ENCODE measurements around the gene TRDMT1.
"Not testable (repeated sequence)": the region's sequence is repeated elsewhere in the genome, so short reads cannot be mapped to it uniquely, and the experiment has no call there.

The TRDMT1 gene

GRCh38 chr10:17125206-17125893 lies 76.1 kb downstream of the TRDMT1 start:
- no peak for DNase-seq

- no peak for DNase-seq
Measured at GRCh38 chr10:17123961-17124360, 77.5 kb downstream of the TRDMT1 start.

- DNase-seq: no peak
Measured at GRCh38 chr10:17122726-17123661, 78.5 kb downstream of the TRDMT1 start.

- DNase-seq: no peak
Measured at GRCh38 chr10:17122052-17122451, 79.4 kb downstream of the TRDMT1 start.

GRCh38 chr10:17120694-17121093 lies 80.8 kb downstream of the TRDMT1 start:
- DNase-seq: no peak

- no peak for DNase-seq
Measured at GRCh38 chr10:17119845-17120244, 81.6 kb downstream of the TRDMT1 start.

- DNase-seq: no peak
Measured at GRCh38 chr10:17116193-17116592, 85.3 kb downstream of the TRDMT1 start.

- DNase-seq: no peak
Measured at GRCh38 chr10:17115683-17116082, 85.8 kb downstream of the TRDMT1 start.

GRCh38 chr10:17114878-17115444 lies 86.5 kb downstream of the TRDMT1 start:
- not testable (repeated sequence) for DNase-seq

GRCh38 chr10:17113889-17114540 lies 87.5 kb downstream of the TRDMT1 start:
- DNase-seq: no peak

GRCh38 chr10:17113346-17113745 lies 88.1 kb downstream of the TRDMT1 start:
- DNase-seq: no peak

GRCh38 chr10:17112566-17112965 lies 88.9 kb downstream of the TRDMT1 start:
- DNase-seq: no peak

GRCh38 chr10:17109475-17110207 lies 91.8 kb downstream of the TRDMT1 start:
- peak in 1 of 2 donors; percentile 11 for DNase-seq

- no peak for DNase-seq
Measured at GRCh38 chr10:17109046-17109445, 92.4 kb downstream of the TRDMT1 start.

GRCh38 chr10:17106991-17107390 lies 94.5 kb downstream of the TRDMT1 start:
- DNase-seq: no peak

- no peak for DNase-seq
Measured at GRCh38 chr10:17101910-17102266, 99.6 kb downstream of the TRDMT1 start.

GRCh38 chr10:17101257-17101909 lies 100.1 kb downstream of the TRDMT1 start:
- no peak for DNase-seq

- no peak for DNase-seq
Measured at GRCh38 chr10:17100586-17100985, 100.9 kb downstream of the TRDMT1 start.

- DNase-seq: no peak
Measured at GRCh38 chr10:17098012-17098411, 103.5 kb downstream of the TRDMT1 start.
